ENCODE measurements around the gene KHDC3L.
"Not testable (repeated sequence)": the region's sequence is repeated elsewhere in the genome, so short reads cannot be mapped to it uniquely, and the experiment has no call there.

KHDC3L gene

DNA sequence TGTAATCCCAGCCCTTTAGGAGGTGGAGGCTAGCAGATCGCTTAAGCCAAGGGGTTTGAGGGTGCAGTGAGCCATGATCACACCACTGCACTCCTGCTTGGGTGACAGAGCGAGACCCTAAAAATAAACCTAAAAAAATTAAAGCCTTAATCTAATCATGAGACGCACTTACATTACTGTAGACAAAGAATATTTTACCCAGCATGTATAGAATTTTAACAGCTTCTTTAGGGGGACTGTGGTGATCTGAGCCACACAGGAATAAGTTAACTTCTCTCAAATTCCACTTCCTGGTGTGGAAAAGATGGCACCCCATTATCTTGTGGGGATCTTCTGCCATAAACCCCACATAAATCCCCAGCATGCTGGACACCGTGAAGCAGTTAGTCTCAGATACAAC lies 9.5 kb downstream of the KHDC3L start:
- DNase-seq: no peak

DNA sequence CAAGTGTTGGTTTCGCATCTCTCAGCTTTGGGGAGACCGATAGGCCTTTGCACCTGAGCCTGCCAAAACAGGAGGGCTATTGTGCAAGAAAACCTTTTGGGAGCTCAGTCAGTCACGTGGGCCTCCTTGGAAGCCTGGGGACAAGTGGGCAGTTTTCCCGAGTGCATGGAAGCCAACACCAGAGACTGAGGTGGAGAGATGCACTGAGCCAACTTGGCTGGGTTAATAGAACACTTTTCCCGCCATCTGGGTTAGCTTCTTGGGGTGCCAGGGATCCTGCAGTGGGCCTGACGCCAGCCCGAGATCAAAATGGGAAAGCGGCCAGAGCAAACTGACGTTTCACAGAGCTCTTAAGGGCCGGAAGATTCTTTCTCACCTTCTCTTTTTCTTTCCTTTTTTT lies 10.1 kb downstream of the KHDC3L start:
- DNase-seq: no peak

DNA sequence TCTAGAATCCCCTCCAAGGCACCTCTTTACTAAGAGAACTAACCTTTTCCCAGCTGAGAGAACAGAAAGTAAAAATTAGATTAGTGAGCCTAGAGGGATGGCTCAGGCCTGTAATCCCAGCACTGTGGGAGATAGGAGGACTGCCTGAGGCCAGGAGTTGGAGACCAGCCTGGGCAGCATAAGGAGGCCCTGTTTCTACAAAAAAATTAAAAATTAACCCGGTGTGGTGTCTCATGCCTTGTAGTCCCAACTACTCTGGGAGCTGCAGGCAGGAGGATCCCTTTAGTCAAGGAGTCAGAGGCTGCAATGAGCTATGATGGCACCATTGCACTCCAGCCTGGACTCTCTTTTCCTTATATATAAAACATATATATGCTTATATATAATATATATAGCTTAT lies 12.8 kb downstream of the KHDC3L start:
- DNase-seq: no peak

DNA sequence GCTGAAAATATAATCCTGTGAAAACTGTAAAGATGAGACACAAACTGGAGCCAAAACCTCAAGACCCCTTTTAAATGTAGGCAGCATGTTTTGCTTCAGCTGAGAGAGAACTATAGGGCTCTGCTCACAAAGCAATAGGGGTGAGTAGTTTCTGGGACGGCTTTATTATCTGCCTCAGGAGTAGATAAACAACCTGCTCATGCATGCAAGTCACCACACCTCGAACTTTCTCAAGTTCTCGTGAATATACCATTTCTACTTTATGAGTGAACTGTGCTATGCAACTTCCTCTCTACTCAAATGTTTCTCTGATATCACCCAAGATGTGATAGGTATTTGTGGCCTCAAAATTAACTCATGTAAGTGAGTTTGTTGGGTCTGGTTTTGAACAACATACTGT lies 14.8 kb downstream of the KHDC3L start:
- no peak for DNase-seq

DNA sequence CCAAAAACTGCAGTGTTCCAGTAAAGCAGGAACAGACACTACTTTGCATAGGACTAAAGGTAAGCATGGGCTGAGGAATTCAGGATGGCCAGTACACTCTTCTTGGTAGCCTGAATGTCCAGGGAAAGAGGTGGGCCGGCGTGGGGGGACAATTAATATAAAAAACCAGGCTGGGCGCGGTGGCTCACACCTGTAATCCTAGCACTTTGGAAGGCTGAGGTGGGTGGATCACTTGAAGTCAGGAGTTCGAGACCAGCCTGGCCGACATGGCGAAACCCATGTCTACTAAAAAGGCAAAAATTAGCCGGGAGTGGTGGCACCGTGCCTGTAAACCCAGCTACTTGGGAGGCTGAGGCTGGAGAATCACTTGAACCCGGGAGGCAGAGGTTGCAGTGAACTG lies 19.1 kb downstream of the KHDC3L start:
- DNase-seq: not testable (repeated sequence)

DNA sequence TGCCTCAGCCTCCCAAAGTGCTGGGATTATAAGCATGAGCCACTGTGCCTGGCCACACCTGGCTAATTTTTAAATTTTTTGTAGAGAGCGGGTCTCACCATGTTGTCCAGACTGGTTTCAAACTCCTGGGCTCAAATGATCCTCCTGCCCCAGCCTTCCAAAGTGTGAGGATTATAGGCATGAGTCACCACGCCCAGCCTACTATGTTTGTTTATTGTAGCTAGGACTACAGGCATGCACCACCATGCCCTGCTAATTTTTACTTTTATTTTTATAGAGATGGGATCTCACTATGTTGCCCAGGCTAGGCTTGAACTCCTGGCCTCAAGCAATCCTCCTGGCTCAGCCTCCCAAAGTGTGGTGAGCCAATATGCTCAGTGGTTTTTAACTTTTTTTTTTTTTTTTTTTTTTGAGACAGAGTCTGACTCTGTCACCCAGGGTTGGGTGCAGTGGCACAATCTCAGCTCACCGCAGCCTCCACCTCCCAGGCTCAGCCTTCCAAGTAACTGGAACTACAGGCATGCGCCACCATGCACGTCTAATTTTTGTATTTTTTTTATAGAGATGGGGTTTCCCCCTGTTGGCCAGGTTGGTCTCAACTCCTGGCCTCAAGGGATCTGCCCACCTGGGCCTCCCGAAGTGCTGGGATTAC lies 20.1 kb downstream of the KHDC3L start:
- DNase-seq: no peak

DNA sequence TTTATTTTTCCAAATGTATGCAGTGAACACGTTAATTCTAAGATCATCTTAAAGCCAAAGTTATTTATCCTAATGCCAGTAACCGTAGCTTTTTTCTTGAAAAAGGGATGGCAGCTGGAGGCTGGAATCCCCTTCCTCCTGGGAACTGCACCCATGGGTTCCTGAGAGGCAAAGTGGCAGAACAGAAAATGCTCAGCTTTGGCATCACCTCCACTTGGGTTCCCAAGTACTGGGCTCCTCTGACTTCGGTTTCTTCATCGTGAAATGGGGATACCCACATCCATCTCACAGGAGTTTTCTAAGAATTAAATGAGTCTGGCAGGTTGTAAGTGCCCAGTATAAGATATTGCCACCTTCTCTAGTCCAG lies 26.0 kb downstream of the KHDC3L start:
- DNase-seq: no peak

DNA sequence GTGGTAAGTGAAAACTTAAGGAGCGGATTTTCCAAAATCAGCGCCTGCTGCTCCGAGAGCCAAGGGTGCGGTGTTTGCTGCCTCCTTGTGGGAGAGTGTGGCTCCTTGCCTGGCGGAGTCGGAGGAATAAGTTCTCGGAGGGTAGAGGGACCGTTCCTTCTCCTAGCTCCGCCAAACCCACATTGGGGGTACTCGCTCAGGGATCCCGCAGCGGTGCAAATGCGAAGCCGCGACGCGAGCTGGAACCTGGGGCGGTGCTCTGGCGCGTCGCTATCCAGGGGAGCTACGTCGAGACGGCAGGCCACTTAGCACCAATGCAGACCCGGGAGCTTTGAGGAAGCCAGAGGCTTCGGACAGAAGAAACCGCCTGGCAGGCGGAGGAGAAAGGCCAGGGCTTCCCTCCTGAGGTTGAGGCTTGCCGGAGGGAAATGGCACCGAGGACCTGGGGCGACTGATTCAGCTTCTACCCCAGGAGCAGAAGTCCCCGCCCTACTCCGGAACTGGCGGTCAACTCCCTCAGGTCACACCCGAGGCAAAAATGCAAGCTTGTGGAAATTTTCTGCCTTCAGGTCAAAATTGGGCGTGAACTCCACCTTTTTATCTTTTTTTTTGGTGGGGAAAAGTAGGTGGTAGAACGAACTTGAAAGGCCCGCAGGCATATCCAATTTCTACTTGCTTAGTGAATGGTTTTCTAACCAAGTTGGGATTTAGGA lies 26.5 kb downstream of the KHDC3L start:
- peak; percentile 41 for DNase-seq

DNA sequence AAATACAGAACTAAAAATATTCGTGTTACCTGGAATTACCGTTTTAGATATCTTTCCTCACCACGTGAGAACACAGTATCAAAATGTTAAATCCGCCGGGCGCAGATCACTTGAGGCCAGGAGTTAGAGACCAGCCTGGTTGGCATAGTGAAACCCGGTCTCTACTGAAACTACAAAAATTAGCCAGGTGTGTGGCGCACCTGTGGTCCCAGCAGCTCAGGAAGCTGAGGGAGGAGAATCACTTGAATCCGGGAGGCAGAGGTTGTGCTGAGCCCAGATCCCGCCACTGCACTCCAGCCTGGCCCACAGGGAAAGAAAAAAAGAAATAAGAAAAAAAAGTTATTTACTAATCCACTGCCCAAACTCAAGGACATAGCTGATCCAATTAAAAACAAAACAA lies 27.4 kb downstream of the KHDC3L start:
- no peak for DNase-seq

DNA sequence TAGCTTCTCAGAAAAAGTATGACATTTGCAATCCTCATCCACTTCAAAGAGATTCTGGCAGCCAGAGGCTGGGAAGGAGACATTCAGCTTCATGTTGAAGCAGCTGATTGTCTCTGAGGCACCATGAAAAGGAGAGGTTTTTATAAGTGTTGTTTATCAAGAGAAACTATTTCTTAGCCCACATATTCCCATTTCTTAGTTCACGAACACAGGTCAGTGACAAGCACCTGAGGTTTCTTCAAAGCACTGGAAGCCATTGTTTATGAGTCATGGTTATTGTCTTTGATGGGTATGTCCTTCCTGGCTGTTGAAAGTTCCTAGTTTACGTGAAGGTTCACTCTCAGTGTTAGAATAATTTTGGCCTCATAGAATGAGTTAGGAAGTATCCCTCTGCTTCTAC lies 29.2 kb downstream of the KHDC3L start:
- no peak for DNase-seq

DNA sequence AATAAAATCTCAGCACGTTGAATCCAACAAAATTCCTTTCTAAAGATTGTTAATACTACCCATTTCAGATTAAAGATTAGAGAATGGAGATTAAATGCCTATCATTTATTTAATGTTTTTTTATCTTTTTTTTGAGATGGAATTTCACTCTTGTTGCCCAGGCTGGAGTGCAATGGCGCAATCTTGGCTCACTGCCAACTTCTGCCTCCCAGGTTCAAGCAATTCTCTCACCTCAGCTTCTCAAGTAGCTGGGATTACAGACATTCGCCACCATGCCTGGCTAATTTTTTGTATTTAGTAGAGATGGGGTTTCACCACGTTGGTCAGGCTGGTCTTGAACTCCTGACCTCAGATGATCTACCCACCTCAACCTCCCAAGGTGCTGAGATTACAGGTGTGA lies 29.7 kb downstream of the KHDC3L start:
- not testable (repeated sequence) for DNase-seq

DNA sequence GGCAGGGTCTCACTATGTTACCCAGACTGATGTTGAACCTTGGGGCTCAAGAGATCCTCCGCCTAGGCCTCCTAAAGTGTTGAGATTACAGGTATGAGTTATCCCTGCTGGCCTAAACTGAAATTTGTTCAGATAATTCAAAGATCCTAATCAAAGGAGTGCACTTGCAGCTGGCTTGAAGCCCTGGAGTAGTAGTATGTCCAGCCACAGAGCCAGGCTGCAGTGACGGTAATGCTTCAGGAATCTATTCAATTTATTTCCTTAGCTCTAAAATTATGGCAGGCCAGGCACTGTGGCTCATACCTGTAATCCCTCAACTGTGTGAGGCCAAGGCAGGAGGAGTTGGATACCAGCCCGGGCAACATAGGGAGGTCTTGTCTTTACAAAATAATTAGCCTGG lies 30.8 kb downstream of the KHDC3L start:
- no peak for DNase-seq

DNA sequence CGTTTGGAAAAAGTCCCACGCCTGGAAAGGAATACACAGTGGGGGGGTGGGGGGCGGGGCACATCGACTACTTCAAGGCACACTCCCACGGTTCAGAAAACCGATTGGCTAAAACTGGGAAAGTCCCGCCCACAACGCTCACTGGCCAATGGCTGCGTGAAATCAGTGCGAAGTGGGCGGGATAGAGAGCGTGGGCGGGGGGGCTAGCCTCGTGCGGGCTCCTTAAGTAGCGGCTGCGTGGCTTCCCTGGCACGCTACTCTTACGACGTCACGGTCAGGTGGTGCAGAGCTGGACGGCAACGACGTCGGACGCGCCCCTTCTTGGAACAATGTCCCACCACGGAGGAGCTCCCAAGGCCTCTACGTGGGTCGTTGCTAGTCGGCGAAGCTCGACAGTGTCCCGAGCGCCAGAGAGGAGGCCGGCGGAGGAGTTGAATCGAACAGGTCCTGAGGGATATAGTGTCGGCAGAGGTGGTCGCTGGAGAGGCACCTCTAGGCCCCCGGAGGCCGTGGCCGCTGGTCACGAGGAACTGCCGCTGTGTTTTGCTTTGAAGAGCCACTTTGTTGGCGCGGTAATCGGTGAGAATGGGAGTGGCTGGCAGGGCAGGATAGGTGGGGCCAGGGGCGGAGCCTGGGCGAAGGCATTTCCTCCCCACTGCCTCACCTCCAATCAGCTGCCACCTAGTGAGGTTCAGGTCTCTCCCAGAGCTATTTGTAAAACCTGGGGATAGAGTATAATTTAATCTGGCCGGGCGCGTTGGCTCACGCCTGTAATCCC lies 32.3 kb downstream of the KHDC3L start, which contains the start of gene DDX43:
TSS of gene DDX43 (plus strand) at position 252 of the 778 bp plus-strand sequence. CDS start at position 330, 78 bp downstream.
- DNase-seq: no peak

DNA sequence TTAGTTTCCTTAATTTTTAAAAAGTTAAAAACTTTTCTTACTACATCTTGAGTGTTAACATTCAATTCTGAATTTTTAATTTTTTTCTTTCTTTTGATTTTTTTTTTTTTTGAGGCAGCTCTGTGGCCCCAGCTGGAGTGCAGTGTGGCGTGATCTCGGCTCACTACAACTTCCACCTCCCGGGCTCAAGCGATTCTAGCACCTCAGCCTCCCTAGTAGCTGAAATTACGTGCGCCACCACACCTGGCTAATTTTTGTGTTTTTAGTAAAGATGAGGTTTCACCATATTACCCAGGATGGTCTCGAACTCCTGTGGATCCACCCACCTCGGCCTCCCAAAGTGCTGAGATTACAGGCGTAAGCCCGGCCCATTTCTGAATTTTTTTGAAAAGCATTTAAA lies 33.4 kb downstream of the KHDC3L start:
- no peak for DNase-seq

DNA sequence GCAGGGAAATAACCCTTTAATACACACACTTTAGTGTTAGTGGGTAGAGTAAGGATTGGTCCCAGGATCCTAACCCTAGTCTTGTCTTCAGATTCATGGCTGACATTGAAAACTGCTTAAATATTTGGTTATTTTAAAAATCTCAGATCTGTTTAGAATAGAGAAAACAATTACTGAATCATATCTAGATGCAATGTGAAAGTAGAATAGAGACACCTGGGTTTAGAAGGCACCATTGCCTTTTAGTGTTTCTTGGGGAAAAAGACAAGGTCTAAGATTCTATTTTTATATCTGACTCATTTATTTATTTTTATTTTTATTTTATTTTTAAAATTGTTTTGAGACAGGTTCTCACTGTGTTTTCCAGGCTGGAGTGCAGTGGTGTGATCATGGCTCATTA lies 38.2 kb downstream of the KHDC3L start:
- DNase-seq: no peak

DNA sequence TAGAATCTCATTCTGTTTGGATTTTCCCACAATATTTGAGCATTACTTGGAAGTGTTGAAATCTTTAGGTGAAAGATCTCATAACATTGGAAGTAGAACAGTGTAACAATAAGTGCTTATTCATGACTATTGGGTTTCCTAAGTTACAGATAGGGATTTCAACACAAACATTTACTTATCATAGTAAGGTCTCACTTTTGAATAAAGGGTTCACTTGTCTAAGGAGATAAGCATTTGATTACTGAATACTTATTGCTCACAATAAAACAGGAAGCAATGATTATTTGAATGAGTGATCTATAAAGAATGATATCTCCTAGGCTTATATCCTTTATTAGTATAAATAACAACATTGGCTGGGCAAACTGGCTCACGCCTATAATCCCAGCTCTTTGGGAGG lies 46.9 kb downstream of the KHDC3L start:
- DNase-seq: no peak

DNA sequence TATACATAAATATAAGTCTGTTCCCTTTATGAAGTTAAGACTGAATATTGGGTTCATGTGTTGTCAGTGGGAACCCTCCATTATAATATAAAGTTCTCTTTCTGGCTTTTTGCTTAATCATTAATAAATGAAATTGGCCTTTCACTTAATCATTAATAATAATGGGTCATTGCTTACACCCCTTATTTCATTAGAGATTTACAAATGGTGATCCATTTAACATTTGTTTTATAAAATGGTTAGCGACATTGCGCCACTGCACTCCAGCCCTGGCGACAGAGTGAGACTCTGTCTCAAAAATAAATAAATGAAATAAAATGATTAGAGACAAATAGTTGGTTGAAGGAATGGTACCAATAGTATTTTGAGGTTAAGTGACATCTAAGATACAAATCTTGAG lies 50.6 kb downstream of the KHDC3L start:
- no peak for DNase-seq

All from activated CD8-positive, alpha-beta memory T cell treated with anti-CD3 and anti-CD28 coated beads, Interleukin-2, amount 50 U/mL, for 4 hours (primary cell).